CD8-positive, alpha-beta memory T cell (primary cell): Measurements from ENCODE around the gene RAB14. TPM values are rescaled to one million over a fixed set of nuclear protein-coding genes. Genes with fewer than 3 reads are reported as not detected.

Experiments
- CTCF ChIA-PET: fragments of 350-600 bp; sonication (Branson Sonifier 250); formaldehyde crosslinking; loops from one replicate; lab custom pipeline; 2021; ENCODE audit warnings: antibody characterized with exemption; lab: Charles Lee
- POLR2A ChIA-PET: fragments of 350-600 bp; sonication (Branson Sonifier 250); formaldehyde crosslinking; loops from one replicate; lab custom pipeline; 2021; ENCODE audit warnings: antibody characterized with exemption; lab: Charles Lee
- DNase-seq, 5 donors: peaks; one replicate each; pipeline versions ENCODE4 v3.0.0 to v3.0.0-alpha.2; 2020 to 2022; ENCODE audit warnings: mixed read lengths in 1 of 5
- H3K27ac ChIP-seq: one replicate; pipeline ENCODE4 v1.7.0; 2013; ENCODE audit warnings: low read depth, mild to moderate bottlenecking, low read length, moderate library complexity
- H3K27me3 ChIP-seq: 2 replicates; pipeline ENCODE4 v1.7.0; 2013; ENCODE audit warnings: low read length, mild to moderate bottlenecking; ENCODE audit not compliant: insufficient read depth, poor library complexity, severe bottlenecking
- H3K36me3 ChIP-seq: 2 replicates; pipeline ENCODE4 v1.7.0; 2013; ENCODE audit warnings: mild to moderate bottlenecking, low read length, moderate library complexity; ENCODE audit not compliant: insufficient read depth
- H3K4me1 ChIP-seq: 2 replicates; pipeline ENCODE4 v1.7.0; 2013; ENCODE audit warnings: mild to moderate bottlenecking, low read length, moderate library complexity; ENCODE audit not compliant: insufficient read depth
- H3K4me3 ChIP-seq: 2 replicates; pipeline ENCODE4 v1.7.0; 2013; ENCODE audit warnings: mild to moderate bottlenecking, low read length
- H3K9me3 ChIP-seq: 2 replicates; pipeline ENCODE4 v1.7.0; 2013; ENCODE audit warnings: mild to moderate bottlenecking, low read length
- H3K27ac Mint-ChIP-seq, 8 donors: one replicate each; pipeline ENCODE4 v1.8.0; 2020 to 2021; ENCODE audit warnings: mixed read lengths in 8 of 8, mild to moderate bottlenecking in 6 of 8, inconsistent platforms in 3 of 8, moderate library complexity in 3 of 8
- H3K27me3 Mint-ChIP-seq, 2 donors: one replicate each; pipeline ENCODE4 v1.8.0; 2020 to 2021; ENCODE audit warnings: mixed read lengths in 2 of 2, mild to moderate bottlenecking in 1 of 2, moderate library complexity in 1 of 2
- H3K36me3 Mint-ChIP-seq, 3 donors: one replicate each; pipeline ENCODE4 v1.8.0; 2020 to 2021; ENCODE audit warnings: mixed read lengths in 3 of 3, inconsistent platforms in 1 of 3, mild to moderate bottlenecking in 1 of 3
- H3K4me1 Mint-ChIP-seq, 3 donors: one replicate each; pipeline ENCODE4 v1.8.0; 2020 to 2021; ENCODE audit warnings: mixed read lengths in 3 of 3, inconsistent platforms in 1 of 3, mild to moderate bottlenecking in 1 of 3
- H3K4me3 Mint-ChIP-seq, 7 donors: one replicate each; pipeline ENCODE4 v1.8.0; 2020 to 2021; ENCODE audit warnings: mixed read lengths in 7 of 7, mild to moderate bottlenecking in 6 of 7, moderate library complexity in 4 of 7, inconsistent platforms in 2 of 7
- H3K9me3 Mint-ChIP-seq, 5 donors: one replicate each; pipeline ENCODE4 v1.8.0; 2020 to 2022; ENCODE audit warnings: mixed read lengths in 5 of 5, mild to moderate bottlenecking in 3 of 5, moderate library complexity in 2 of 5, inconsistent platforms in 1 of 5
- polyA plus RNA-seq: library from polyadenylated mRNA; unstranded; fragments of 300-500 nt; fragmentation: Illumina TruSeq; gene quantifications from one replicate; pipeline ENCODE4 v1.2.3, GENCODE V29; 2021
- total RNA-seq, 2 experiments: library from RNA; stranded (reverse); gene quantifications; one replicate each; pipeline ENCODE4 v1.2.3, GENCODE V29; 2021

RAB14 gene
- total and polyA plus RNA-seq, 3 experiments from 2014 or later: 51.0 to 85.4 (median 81.7) TPM

DNA sequence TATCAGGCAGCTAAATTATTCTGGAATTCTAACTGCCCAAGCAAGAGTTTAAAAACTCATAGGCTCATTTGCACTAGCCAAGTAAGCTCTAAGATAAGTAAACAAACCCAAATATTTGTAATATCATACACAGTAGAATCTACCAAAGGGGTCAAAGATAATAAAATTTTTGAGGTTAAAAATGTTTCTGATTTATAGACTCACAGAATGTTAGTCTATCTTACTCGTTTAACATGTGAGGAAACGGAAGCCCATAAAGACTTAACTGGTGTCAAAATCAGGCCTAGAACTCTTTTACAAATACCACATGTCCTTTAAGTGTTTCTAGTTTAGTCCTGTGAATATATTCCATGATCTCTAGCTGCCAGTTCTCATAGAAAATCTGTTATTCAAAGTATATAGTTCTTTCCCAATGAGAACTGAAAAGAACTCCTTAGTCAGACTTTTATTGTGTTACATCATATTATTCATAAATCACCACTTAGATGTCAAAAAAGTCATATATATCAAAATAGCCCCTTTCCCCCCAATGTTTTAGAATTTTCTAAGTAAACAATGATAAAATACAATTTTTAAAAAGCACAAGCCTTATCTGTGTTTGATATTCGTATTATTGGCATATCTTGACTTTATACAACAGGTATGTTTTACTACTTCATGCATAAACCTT, 13.9 kb downstream of the RAB14 start:
- H3K4me1 Mint-ChIP-seq: peaks cover 83 to 94% (median 92%) of the 10 kb centered on the region in 3 donors
- H3K27ac ChIP-seq: no peak overlapping the region

GRCh38 chr9:121185774-121186403, 15.8 kb downstream of the RAB14 start:
- Mint-ChIP-seq H3K9me3 (no peaks in the 10 kb centered on the region), H3K36me3 (peaks cover 0 to 70% (median 15%) of the 10 kb centered on the region in 3 donors), H3K4me1 (peaks cover 74 to 88% (median 80%) of the 10 kb centered on the region in 3 donors), H3K27me3 (no peaks in the 10 kb centered on the region), H3K27ac (peak overlapping the region; percentile 30 to 87 (median 80)), H3K4me3 (peak overlapping the region in 5 of 7 donors; percentile 0 to 60 (median 39))
- peaks cover 53% of the 10 kb centered on the region for H3K4me1 ChIP-seq
- no peak overlapping the region for H3K4me3 ChIP-seq
- POLR2A ChIA-PET: no interaction called here
- peaks cover 11% of the 10 kb centered on the region for H3K36me3 ChIP-seq
- CTCF ChIA-PET: interaction anchor here (1.2 kb wide), 1 partner anchor 10 kb away, joined by 3 read pairs; no protein-coding TSS in a partner anchor
- H3K27me3 ChIP-seq: no peaks in the 10 kb centered on the region
- DNase-seq: no peak
- no peak overlapping the region for H3K27ac ChIP-seq
- no peaks in the 10 kb centered on the region for H3K9me3 ChIP-seq

More for the DNA sequence above, 13.9 kb downstream of the RAB14 start:
- no peaks in the 10 kb centered on the region for H3K9me3 ChIP-seq
- ChIA-PET POLR2A (interaction anchor here (0.5 to 1.4 kb wide), 3 partner anchors 11 to 594 kb away, joined by 3 to 4 read pairs (median 4); partner anchors contain the start of gene RAB14), CTCF (interaction anchor here (1.5 kb wide), 1 partner anchor 18 kb away, joined by 3 read pairs; no protein-coding TSS in a partner anchor)
- no peaks in the 10 kb centered on the region for H3K27me3 ChIP-seq
- H3K36me3 ChIP-seq: peaks cover 4% of the 10 kb centered on the region
- Mint-ChIP-seq H3K9me3 (no peaks in the 10 kb centered on the region), H3K4me3 (peak overlapping the region in 1 of 7 donors; percentile 36), H3K27me3 (no peaks in the 10 kb centered on the region), H3K27ac (peak overlapping the region in 5 of 8 donors; percentile 9 to 54 (median 25)), H3K36me3 (peaks cover 0 to 60% (median 12%) of the 10 kb centered on the region in 3 donors)
- no peak for DNase-seq
- peaks cover 68% of the 10 kb centered on the region for H3K4me1 ChIP-seq
- H3K4me3 ChIP-seq: no peak overlapping the region

DNA sequence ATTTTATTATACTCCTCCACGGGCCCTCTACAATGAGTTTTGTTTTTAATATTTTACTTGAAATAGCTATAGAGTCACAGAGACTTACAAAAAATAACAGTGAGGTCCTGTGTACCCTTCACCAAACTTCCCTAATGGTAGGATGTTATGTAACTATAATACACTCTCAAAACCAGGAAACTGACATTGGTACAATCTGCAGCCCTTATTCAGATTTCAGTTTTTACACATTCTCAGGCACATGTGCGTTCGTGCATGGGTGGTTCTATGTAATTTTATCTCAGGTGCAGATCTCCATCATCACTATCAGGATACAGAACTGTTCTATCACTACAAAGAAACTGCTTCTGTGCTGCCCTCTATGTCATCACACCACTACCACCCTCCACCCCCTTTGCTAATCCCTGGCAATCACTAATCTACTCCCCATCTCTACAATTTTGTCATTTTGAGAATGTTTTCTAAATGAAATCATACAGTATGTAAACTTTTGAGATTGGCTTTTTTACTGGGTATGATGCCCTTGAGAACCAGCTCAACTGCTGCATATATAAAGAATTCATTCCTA, 16.4 kb downstream of the RAB14 start:
- H3K9me3 Mint-ChIP-seq: no peaks in the 10 kb centered on the region
- H3K27ac ChIP-seq: no peak overlapping the region
- no peaks in the 10 kb centered on the region for H3K27me3 Mint-ChIP-seq
- H3K4me3 ChIP-seq: no peak overlapping the region
- POLR2A ChIA-PET: no interaction called here
- H3K4me1 Mint-ChIP-seq: peaks cover 70 to 85% (median 80%) of the 10 kb centered on the region in 3 donors
- peaks cover 47% of the 10 kb centered on the region for H3K4me1 ChIP-seq
- H3K27me3 ChIP-seq: no peaks in the 10 kb centered on the region
- H3K27ac Mint-ChIP-seq: peak overlapping the region in 7 of 8 donors; percentile 64 to 87 (median 81)
- CTCF ChIA-PET: interaction anchor here (1.2 kb wide), 2 partner anchors 10 to 13 kb away, joined by 3 to 4 read pairs; no protein-coding TSS in a partner anchor
- no peaks in the 10 kb centered on the region for H3K9me3 ChIP-seq
- H3K36me3 ChIP-seq: peaks cover 13% of the 10 kb centered on the region
- no peak for DNase-seq
- H3K4me3 Mint-ChIP-seq: peak overlapping the region in 2 of 7 donors; percentile 9 to 32
- H3K36me3 Mint-ChIP-seq: peaks cover 0 to 69% (median 14%) of the 10 kb centered on the region in 3 donors

- CTCF ChIA-PET: interaction anchor here (1.0 to 1.6 kb wide), 3 partner anchors 12 to 23 kb away, joined by 3 to 4 read pairs (median 3); partner anchors contain the start of gene RAB14
- Histone ChIP-seq H3K27ac (no peak overlapping the region), H3K27me3 (no peaks in the 10 kb centered on the region), H3K36me3 (peaks cover 20% of the 10 kb centered on the region), H3K4me1 (peaks cover 44% of the 10 kb centered on the region), H3K4me3 (no peak overlapping the region), H3K9me3 (no peaks in the 10 kb centered on the region)
- no peak overlapping the region for H3K4me3 Mint-ChIP-seq
- peaks cover 67 to 84% (median 77%) of the 10 kb centered on the region in 3 donors for H3K4me1 Mint-ChIP-seq
- no peak for DNase-seq
- H3K27me3 Mint-ChIP-seq: no peaks in the 10 kb centered on the region
- POLR2A ChIA-PET: no interaction called here
- H3K9me3 Mint-ChIP-seq: no peaks in the 10 kb centered on the region
- peaks cover 0 to 72% (median 14%) of the 10 kb centered on the region in 3 donors for H3K36me3 Mint-ChIP-seq
- H3K27ac Mint-ChIP-seq: peak overlapping the region in 7 of 8 donors; percentile 44 to 87 (median 75)
Measured at GRCh38 chr9:121184463-121184862, 17.2 kb downstream of the RAB14 start.

DNA sequence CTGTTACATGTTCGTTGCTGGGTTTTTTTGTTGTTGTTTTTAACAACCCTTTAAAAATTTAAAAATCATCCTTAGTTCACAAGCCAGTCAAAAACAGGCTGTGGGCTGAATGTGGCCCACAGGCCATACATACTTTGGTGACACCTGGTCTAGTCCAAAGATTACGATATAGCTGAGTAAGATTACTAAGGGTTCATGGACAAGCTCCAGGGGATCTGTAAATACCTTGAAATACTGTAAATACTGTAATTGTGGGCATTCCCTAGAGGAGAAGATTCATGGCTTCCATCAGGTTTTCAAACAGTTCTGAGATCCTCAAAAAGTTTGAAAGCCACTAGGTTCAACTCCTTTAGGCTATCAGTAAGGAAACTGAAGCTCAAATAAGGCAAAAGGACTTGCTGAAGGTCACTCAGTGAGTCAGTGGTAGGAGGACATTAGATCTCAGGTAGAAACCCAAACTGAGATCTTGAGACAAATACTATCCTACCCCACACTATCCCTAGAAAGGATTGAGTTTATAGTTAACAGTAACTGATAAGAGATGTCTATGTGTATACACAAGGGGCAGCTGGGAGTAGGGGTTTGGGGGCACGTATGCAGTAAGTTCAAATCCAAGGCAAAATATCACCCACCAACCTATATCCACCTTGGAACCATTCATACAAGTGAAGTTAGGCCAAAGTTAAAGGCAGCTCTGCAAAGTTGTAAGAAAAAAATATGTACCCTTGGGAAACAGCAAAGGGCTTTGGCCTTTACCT, 17.8 kb downstream of the RAB14 start:
- H3K36me3 ChIP-seq: peaks cover 20% of the 10 kb centered on the region
- DNase-seq: no peak
- H3K27ac ChIP-seq: no peak overlapping the region
- H3K4me3 ChIP-seq: no peak overlapping the region
- Mint-ChIP-seq H3K36me3 (peaks cover 0 to 70% (median 14%) of the 10 kb centered on the region in 3 donors), H3K4me1 (peaks cover 61 to 78% (median 71%) of the 10 kb centered on the region in 3 donors), H3K9me3 (no peaks in the 10 kb centered on the region), H3K27me3 (no peaks in the 10 kb centered on the region), H3K27ac (peak overlapping the region; percentile 40 to 89 (median 68)), H3K4me3 (peak overlapping the region in 1 of 7 donors; percentile 48)
- ChIA-PET POLR2A (no interaction called here), CTCF (interaction anchor here (1.0 to 1.6 kb wide), 3 partner anchors 11 to 22 kb away, joined by 3 to 4 read pairs (median 3); partner anchors contain the start of gene RAB14)
- peaks cover 39% of the 10 kb centered on the region for H3K4me1 ChIP-seq
- no peaks in the 10 kb centered on the region for H3K9me3 ChIP-seq
- no peaks in the 10 kb centered on the region for H3K27me3 ChIP-seq

GRCh38 chr9:121182989-121183388, 18.7 kb downstream of the RAB14 start:
- Histone ChIP-seq H3K36me3 (peaks cover 20% of the 10 kb centered on the region), H3K27ac (no peak overlapping the region), H3K9me3 (no peaks in the 10 kb centered on the region), H3K4me3 (no peak overlapping the region), H3K4me1 (peaks cover 35% of the 10 kb centered on the region), H3K27me3 (no peaks in the 10 kb centered on the region)
- Mint-ChIP-seq H3K4me1 (peaks cover 57 to 70% (median 64%) of the 10 kb centered on the region in 3 donors), H3K27me3 (no peaks in the 10 kb centered on the region), H3K27ac (peak overlapping the region; percentile 3 to 89 (median 73)), H3K9me3 (no peaks in the 10 kb centered on the region), H3K4me3 (peak overlapping the region in 1 of 7 donors; percentile 9), H3K36me3 (peaks cover 0 to 76% (median 12%) of the 10 kb centered on the region in 3 donors)
- ChIA-PET POLR2A (no interaction called here), CTCF (no interaction called here)
- DNase-seq: no peak

GRCh38 chr9:121182101-121182836, 19.4 kb downstream of the RAB14 start:
- POLR2A ChIA-PET: no interaction called here

More at GRCh38 chr9:121182101-121182836, 19.4 kb downstream of the RAB14 start:
- Mint-ChIP-seq H3K9me3 (no peaks in the 10 kb centered on the region), H3K27me3 (no peaks in the 10 kb centered on the region), H3K27ac (peak overlapping the region in 7 of 8 donors; percentile 6 to 73 (median 54)), H3K4me1 (peaks cover 49 to 63% (median 57%) of the 10 kb centered on the region in 3 donors), H3K4me3 (no peak overlapping the region), H3K36me3 (peaks cover 0 to 84% (median 11%) of the 10 kb centered on the region in 3 donors)
- CTCF ChIA-PET: no interaction called here
- H3K4me3 ChIP-seq: no peak overlapping the region
- H3K27ac ChIP-seq: no peak overlapping the region
- peaks cover 28% of the 10 kb centered on the region for H3K4me1 ChIP-seq
- peaks cover 24% of the 10 kb centered on the region for H3K36me3 ChIP-seq
- no peak for DNase-seq
- H3K27me3 ChIP-seq: no peaks in the 10 kb centered on the region
- H3K9me3 ChIP-seq: no peaks in the 10 kb centered on the region
